Bone marrow (tissue), 2 donors: ENCODE measurements around the gene CEP85.

Experiments
- DNase-seq, 2 donors: peaks; one replicate each; lab custom pipeline; 2025; lab: John Stamatoyannopoulos, UW

The CEP85 gene, protein sequence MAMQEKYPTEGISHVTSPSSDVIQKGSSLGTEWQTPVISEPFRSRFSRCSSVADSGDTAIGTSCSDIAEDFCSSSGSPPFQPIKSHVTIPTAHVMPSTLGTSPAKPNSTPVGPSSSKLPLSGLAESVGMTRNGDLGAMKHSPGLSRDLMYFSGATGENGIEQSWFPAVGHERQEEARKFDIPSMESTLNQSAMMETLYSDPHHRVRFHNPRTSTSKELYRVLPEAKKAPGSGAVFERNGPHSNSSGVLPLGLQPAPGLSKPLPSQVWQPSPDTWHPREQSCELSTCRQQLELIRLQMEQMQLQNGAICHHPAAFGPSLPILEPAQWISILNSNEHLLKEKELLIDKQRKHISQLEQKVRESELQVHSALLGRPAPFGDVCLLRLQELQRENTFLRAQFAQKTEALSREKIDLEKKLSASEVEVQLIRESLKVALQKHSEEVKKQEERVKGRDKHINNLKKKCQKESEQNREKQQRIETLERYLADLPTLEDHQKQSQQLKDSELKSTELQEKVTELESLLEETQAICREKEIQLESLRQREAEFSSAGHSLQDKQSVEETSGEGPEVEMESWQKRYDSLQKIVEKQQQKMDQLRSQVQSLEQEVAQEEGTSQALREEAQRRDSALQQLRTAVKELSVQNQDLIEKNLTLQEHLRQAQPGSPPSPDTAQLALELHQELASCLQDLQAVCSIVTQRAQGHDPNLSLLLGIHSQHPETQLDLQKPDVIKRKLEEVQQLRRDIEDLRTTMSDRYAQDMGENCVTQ

DNA sequence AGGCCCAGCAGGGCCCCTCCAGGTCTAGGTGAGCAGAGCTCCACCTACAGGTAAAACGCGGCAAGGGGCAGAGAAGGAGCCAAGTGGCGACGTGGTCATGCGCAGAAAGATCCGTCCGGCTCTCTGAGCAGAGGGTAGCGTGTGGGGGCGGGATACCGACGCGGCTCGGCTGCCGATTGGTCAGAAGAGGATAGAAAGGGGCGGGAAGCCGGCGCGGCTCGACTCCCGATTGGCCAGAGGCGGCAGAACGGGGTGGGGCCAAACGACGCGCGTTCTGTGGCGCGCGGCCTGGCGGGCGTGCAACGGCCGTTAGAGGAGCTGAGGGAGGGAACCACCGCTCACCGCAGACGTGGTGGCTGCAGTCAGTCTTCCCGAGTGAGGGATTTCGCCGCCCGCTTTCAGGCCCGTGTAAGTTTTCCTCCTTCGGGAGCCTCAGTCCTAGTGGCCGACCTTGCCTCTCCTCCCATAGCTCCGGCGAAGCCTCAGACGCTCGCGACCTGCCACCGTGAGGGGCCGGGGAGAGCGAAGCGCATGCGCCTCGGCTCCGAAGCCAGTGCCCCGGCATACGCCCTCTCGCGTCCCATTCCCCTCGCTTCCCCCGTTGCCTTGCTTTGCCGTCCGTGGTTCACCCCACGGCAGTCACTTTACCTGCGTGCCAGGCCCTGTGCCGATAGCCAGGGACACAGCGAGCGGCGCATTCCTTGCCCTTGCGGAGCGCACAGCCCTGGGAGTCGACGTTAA is at the start of gene CEP85:
TSS of gene CEP85 (plus strand) at position 298 of the 741 bp plus-strand sequence. CDS start 5,584 bp downstream, outside the sequence.
- DNase-seq = peak; percentile 89 to 97

- DNase-seq = no peak
Measured at GRCh38 chr1:26184883-26185282, 49.1 kb upstream of the CEP85 start.

GRCh38 chr1:26187882-26188281 is 46.1 kb upstream of the CEP85 start:
- DNase-seq = no peak

DNA sequence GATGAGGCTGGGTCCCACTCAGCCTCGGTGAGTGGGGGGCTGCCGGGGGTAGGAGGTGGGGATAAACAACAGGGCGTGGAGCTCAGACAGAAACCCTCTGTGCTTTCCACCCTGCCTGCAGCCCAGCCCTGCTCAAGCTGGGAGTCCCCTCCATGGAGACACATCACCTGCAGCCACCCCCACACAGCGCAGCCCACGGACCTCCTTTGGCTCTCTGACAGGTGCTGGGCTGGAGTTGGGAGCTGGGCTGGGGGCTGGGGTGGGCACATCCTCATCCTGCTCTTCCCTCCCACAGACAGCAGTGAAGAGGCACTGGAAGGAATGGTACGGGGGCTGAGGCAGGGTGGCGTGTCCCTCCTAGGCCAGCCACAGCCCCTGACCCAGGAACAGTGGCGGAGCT is 45.5 kb upstream of the CEP85 start:
- DNase-seq = no peak

GRCh38 chr1:26189331-26189730 is 44.7 kb upstream of the CEP85 start:
- no peak for DNase-seq

DNA sequence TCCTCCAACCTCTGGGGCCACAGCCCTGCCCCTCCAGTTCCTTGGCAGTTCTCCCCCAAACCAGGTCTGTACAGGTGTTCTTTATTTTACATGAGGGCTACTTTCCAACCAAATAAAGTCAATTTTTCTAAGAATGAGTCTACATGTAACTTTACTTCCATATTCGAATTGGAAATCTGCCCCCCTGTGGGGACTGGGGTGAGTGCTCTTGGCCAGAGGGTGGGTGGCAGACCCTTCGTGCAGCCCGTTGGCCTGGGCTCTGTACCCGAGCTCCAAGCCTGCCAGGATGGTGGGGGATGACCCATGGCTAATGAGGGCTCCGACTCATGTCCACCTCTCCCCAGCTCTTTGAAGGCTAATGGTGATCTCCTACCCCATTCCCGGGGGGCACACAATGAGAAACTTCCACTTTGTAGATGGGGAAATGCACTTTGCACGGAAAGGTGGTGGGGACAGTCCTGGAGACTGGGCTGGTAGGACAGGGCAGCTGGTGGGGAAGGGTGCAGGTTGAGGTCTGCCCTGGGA is 44.2 kb upstream of the CEP85 start:
- DNase-seq = no peak

- peak in 1 of 2 donors; percentile 13 for DNase-seq
Measured at GRCh38 chr1:26190373-26190987, 43.5 kb upstream of the CEP85 start, which contains the start of gene CATSPER4. CATSPER4 (plus strand) TSS chr1:26190602; CDS start chr1:26190628, 26 bp downstream.

DNA sequence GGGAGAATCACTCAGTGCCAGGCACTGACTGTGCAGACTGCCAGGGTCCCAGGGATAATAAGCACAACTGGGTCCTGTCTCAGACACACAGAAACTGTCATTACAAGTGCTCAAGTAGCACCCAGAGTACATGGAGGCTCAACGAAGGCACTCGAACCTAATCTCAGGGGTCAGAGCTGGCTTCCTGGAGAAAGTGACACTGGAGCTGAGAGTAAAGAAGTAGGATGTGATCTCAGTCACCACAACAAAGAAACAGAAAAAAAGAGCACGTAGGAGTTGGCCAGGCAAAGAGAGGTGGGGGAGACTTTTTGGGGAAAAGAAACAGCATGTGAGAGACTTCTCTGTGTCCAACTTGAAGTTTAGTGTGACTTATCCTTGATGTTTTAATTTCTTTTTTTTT is 42.3 kb upstream of the CEP85 start:
- no peak for DNase-seq

DNA sequence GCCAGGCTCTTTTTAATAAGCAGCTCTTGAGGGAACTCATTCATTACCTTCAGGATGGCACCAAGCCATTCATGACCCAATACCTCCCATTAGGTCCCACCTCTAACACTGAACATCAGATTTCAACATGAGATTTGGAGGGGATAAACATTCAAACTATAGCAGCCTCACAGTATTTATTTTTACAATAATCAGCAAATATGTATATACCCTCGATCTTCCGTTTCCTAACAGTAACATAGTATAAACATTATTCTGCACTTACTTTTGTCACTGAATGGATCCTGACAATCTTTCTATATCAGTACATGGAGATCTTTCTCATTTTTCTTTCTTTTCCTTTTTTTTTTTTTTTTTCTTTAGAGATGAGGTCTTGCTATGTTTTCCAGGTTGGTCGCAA is 38.2 kb upstream of the CEP85 start:
- no peak for DNase-seq

- DNase-seq = no peak
Measured at GRCh38 chr1:26197301-26197700, 36.7 kb upstream of the CEP85 start.

GRCh38 chr1:26197813-26198212 is 36.2 kb upstream of the CEP85 start:
- DNase-seq = no peak

DNA sequence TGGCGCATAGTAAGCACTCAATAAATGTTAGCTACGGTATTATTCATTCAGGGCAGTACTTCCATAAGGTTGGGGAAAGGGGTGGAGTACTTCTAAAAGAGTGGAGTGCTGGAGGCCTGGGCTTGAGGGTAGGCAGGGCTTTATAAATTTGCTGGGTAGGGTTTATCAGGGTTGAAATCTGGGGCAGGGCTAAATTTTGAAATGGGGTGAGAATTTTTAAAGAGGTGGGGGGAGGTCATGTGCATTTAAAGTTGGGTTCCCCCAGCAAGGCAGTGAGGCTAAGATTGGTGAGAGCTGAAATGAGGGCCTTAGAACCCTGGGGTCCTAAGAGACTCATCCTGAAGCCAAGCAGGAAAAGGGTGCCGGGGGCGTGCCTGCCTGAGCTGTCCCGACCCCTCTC is 33.6 kb upstream of the CEP85 start:
- DNase-seq = no peak

- DNase-seq = no peak
Measured at GRCh38 chr1:26203642-26204318, 30.2 kb upstream of the CEP85 start.

DNA sequence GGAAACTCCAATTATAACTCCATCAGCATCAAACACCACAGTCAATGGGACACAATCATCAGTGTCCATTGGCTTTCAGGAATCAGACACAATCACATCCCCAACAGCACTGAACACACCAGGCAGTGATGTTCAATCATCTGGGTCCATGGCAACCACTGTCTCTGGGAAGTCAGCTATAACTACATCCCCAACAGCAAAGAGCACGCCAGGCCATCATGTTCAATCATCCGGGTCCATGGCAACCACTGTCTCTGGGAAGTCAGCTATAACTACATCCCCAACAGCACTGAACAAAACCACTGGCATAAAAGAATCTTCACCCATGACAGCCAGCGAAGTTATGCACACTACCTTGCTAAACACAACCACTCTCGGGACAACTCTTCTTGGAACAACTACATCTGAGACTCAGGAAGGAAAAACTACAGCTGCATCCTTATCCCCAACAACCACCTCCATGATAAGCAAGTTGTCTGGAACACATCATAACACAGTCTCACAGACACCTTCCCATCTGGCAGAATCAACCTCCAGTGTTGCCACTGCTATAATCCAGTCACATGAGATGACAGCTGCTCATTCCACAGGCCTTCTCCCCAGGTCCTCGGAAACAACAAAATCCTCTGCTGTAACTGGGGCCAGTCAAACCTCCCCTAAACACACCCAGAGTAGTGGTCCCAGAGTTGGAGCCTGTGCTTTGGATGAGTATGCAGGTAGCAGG is 23.7 kb upstream of the CEP85 start:
- no peak for DNase-seq

DNA sequence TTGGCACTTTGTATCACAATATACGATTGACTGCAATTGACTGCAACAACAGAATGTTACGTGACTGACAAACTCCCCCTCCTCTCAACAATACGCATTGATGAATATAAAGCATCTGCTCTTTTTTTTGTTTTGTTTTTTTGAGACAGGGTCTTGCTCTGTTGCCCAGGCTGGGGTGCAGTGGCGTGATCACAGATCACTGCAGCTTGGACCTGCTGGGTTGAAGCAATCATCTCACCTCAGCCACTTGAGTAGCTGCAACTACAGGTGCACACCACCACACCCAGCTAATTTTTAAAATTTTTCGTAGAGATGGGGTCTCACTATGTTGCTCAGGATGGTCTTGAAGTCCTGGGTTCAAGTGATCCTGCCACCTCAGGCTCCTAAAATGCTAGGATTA is 21.3 kb upstream of the CEP85 start:
- no peak for DNase-seq

- DNase-seq = no peak
Measured at GRCh38 chr1:26213335-26213905, 20.6 kb upstream of the CEP85 start.

- DNase-seq = no peak
Measured at GRCh38 chr1:26215246-26215645, 18.8 kb upstream of the CEP85 start.

DNA sequence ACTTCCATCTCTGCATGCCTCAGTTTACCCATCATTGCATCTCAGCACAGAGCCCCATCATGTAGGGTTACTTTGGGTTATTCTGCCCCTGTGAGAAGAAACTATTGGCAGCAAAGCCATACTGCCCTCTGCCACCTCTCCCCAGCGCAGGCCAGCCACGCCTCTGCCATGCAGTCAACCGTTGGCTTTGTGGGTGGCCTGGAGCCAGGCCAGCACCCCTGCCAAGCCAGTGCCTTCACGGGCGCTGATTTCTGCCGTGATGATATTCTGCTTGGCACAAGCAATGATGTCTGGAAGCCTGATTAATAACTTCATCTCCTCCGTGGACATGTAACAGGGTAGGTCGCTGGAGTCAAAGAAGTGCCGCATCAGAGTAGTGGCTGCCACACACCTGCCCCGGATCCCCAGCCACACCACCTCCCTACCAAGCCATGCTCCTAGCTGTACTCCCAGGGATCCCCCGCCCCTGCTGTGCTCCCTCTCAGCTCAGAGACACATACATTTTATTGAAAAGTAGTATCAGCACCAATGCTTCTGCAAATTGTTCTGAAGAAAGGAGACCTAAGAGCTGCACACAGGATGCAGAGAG is 15.0 kb upstream of the CEP85 start:
- no peak for DNase-seq

- no peak for DNase-seq
Measured at GRCh38 chr1:26220199-26220912, 13.6 kb upstream of the CEP85 start.
